H1 (cell line): Measurements from ENCODE around the gene LTB. TPM values are rescaled to one million over a fixed set of nuclear protein-coding genes. Genes with fewer than 3 reads are reported as not detected.
A peak's percentile ranks its signal among the peaks of the same experiment; 100 is the strongest.

Experiments
- CTCF ChIA-PET: fragments of 300-600 bp; sonication (Branson Sonifier 250); formaldehyde crosslinking; loops from one replicate; lab custom pipeline; 2021; ENCODE audit not compliant: partially characterized antibody; lab: Charles Lee
- POLR2A ChIA-PET: fragments of 300-600 bp; sonication (Branson Sonifier 250); formaldehyde crosslinking; loops from one replicate; lab custom pipeline; 2021; ENCODE audit warnings: inconsistent platforms; ENCODE audit not compliant: partially characterized antibody; lab: Charles Lee
- DNase-seq, 2 experiments: peaks; one replicate each; pipeline versions ENCODE4 v3.0.0 to v3.0.0-alpha.2; 2010 to 2022; ENCODE audit warnings: low spot score in 2 of 2, low read depth in 1 of 2, mixed read lengths in 1 of 2
- FAIRE-seq: peaks from 2 replicates; lab custom pipeline; 2011; peaks lifted over from hg19 to GRCh38; lab: Jason Lieb, UNC
- H2AFZ ChIP-seq: 2 replicates; pipeline ENCODE4 v1.8.1; 2012; ENCODE audit warnings: low read length, inconsistent platforms
- H2AK5ac ChIP-seq: 2 replicates; pipeline ENCODE4 v1.6.1; 2013; ENCODE audit warnings: low read depth, low read length
- H2BK120ac ChIP-seq: replicated peaks from 2 replicates; pipeline ENCODE3; 2013; ENCODE audit warnings: low read depth, low read length, inconsistent platforms
- H2BK12ac ChIP-seq: 2 replicates; pipeline ENCODE4 v1.6.1; 2013; ENCODE audit warnings: low read depth, low read length
- H2BK15ac ChIP-seq: 2 replicates; pipeline ENCODE4 v1.6.1; 2013; ENCODE audit warnings: low read length
- H2BK20ac ChIP-seq: 2 replicates; pipeline ENCODE4 v1.6.1; 2013; ENCODE audit warnings: low read length
- H2BK5ac ChIP-seq: 2 replicates; pipeline ENCODE4 v1.6.1; 2013; ENCODE audit warnings: low read depth, low read length
- H3K14ac ChIP-seq: 2 replicates; pipeline ENCODE4 v1.6.1; 2013; ENCODE audit warnings: inconsistent platforms; ENCODE audit not compliant: insufficient read length
- H3K18ac ChIP-seq: 2 replicates; pipeline ENCODE4 v1.6.1; 2013; ENCODE audit warnings: low read length; ENCODE audit errors: extremely low read depth
- H3K23ac ChIP-seq: 2 replicates; pipeline ENCODE4 v1.6.1; 2013; ENCODE audit warnings: inconsistent platforms; ENCODE audit not compliant: insufficient read length
- H3K23me2 ChIP-seq: 2 replicates; pipeline ENCODE4 v1.6.1; 2013; ENCODE audit warnings: low read depth, low read length
- H3K27ac ChIP-seq: 2 replicates; pipeline ENCODE4 v1.6.1; 2011; ENCODE audit warnings: low read depth, low read length, inconsistent platforms
- H3K27me3 ChIP-seq, 4 experiments: replicated peaks in 1 of 4; 1 replicate in 1 of 4; 2 replicates in 3 of 4; pipeline versions ENCODE4 v1.6.1 to v1.8.1; 2011 to 2013; ENCODE audit warnings: low read length in 3 of 4, mild to moderate bottlenecking in 3 of 4, inconsistent platforms in 2 of 4, mixed read lengths in 2 of 4, moderate library complexity in 1 of 4; ENCODE audit not compliant: control insufficient read depth in 3 of 4, insufficient read depth in 3 of 4; ENCODE audit errors: extremely low read depth in 1 of 4
- H3K36me3 ChIP-seq, 4 experiments: 2 replicates each; pipeline versions ENCODE4 v1.6.1 to v1.8.1; 2011 to 2013; ENCODE audit warnings: mild to moderate bottlenecking in 4 of 4, low read length in 3 of 4, moderate library complexity in 2 of 4, control low read depth in 1 of 4, inconsistent platforms in 1 of 4; ENCODE audit not compliant: insufficient read depth in 4 of 4, control insufficient read depth in 2 of 4
- H3K4ac ChIP-seq: replicated peaks from 2 replicates; pipeline ENCODE3; 2013; ENCODE audit warnings: low read length, low read depth, mixed read lengths, inconsistent platforms; ENCODE audit not compliant: insufficient read length
- H3K4me1 ChIP-seq, 4 experiments: replicated peaks in 1 of 4; 1 replicate in 1 of 4; 2 replicates in 3 of 4; pipeline versions ENCODE4 v1.6.1 to v1.8.1; 2011 to 2013; ENCODE audit warnings: low read length in 3 of 4, inconsistent platforms in 2 of 4, mixed read lengths in 1 of 4; ENCODE audit not compliant: insufficient read depth in 4 of 4, control insufficient read depth in 3 of 4
- H3K4me2 ChIP-seq, 2 experiments: 2 replicates each; pipeline versions ENCODE4 v1.6.1 to v1.8.1; 2011 to 2013; ENCODE audit warnings: low read depth in 2 of 2, low read length in 2 of 2, control low read depth in 1 of 2, inconsistent platforms in 1 of 2, mild to moderate bottlenecking in 1 of 2; ENCODE audit not compliant: insufficient read depth in 1 of 2
- H3K4me3 ChIP-seq, 4 experiments: fragments of 200-600, 300-600 bp in 1 of 4; sonication (generic), shearing (Covaris generic), sonication (Bioruptor Twin) in 1 of 4; 2 replicates each; pipeline versions ENCODE4 v1.5.1 to v1.8.1; 2011 to 2016; ENCODE audit warnings: low read length in 4 of 4, low read depth in 3 of 4, control low read depth in 2 of 4, inconsistent platforms in 2 of 4, mild to moderate bottlenecking in 2 of 4, mixed read lengths in 1 of 4, moderate library complexity in 1 of 4; ENCODE audit not compliant: insufficient read depth in 2 of 4; ENCODE audit errors: extremely low read depth in 1 of 4
- H3K56ac ChIP-seq: replicated peaks from 2 replicates; pipeline ENCODE3; 2013; ENCODE audit warnings: low read depth, mild to moderate bottlenecking, mixed read lengths, low read length, inconsistent platforms; ENCODE audit not compliant: insufficient read length
- H3K79me1 ChIP-seq: 2 replicates; pipeline ENCODE4 v1.6.1; 2013; ENCODE audit warnings: low read depth, low read length, control low read depth
- H3K79me2 ChIP-seq, 2 experiments: 2 replicates each; pipeline versions ENCODE4 v1.6.1 to v1.8.1; 2012 to 2013; ENCODE audit warnings: low read length in 2 of 2, mild to moderate bottlenecking in 2 of 2, inconsistent platforms in 1 of 2; ENCODE audit not compliant: insufficient read depth in 2 of 2, control insufficient read depth in 1 of 2
- H3K9ac ChIP-seq, 4 experiments: replicated peaks in 1 of 4; 1 replicate in 1 of 4; 2 replicates in 3 of 4; pipeline versions ENCODE4 v1.6.1 to v1.8.1; 2011 to 2013; ENCODE audit warnings: low read depth in 3 of 4, low read length in 3 of 4, control low read depth in 2 of 4, mild to moderate bottlenecking in 2 of 4, moderate library complexity in 2 of 4, inconsistent platforms in 1 of 4; ENCODE audit errors: extremely low read depth in 1 of 4
- H3K9me3 ChIP-seq, 2 experiments: 2 replicates each; pipeline versions ENCODE4 v1.6.1 to v1.8.1; 2012 to 2013; ENCODE audit warnings: mild to moderate bottlenecking in 2 of 2, moderate library complexity in 2 of 2, control low read depth in 1 of 2, inconsistent platforms in 1 of 2, low read depth in 1 of 2, low read length in 1 of 2, mixed read lengths in 1 of 2; ENCODE audit not compliant: insufficient read depth in 2 of 2
- H4K20me1 ChIP-seq, 2 experiments: replicated peaks in 1 of 2; 2 replicates each; pipeline versions ENCODE3 to v1.8.1; 2011 to 2013; ENCODE audit warnings: inconsistent platforms in 2 of 2, low read length in 2 of 2, mild to moderate bottlenecking in 1 of 2; ENCODE audit not compliant: insufficient read depth in 2 of 2, control insufficient read depth in 1 of 2
- H4K5ac ChIP-seq: 2 replicates; pipeline ENCODE4 v1.6.1; 2013; ENCODE audit warnings: low read length, low read depth, mixed read lengths, inconsistent platforms; ENCODE audit not compliant: insufficient read length
- H4K8ac ChIP-seq: 2 replicates; pipeline ENCODE4 v1.8.0; 2013; ENCODE audit warnings: mild to moderate bottlenecking, moderate library complexity, low read length, inconsistent platforms; ENCODE audit not compliant: insufficient read depth; ENCODE audit errors: extremely low read depth
- H4K91ac ChIP-seq: replicated peaks from 2 replicates; pipeline ENCODE3; 2013; ENCODE audit warnings: low read length, mixed read lengths, inconsistent platforms; ENCODE audit not compliant: insufficient read length
- POLR2A ChIP-seq, 2 experiments: IDR thresholded peaks; 1 replicate in 1 of 2; 2 replicates in 1 of 2; pipeline ENCODE4 v1.6.1; 2011; ENCODE audit warnings: low read depth in 2 of 2, low read length in 2 of 2, mild to moderate bottlenecking in 2 of 2; ENCODE audit errors: control extremely low read depth in 1 of 2
- SIX5 ChIP-seq: IDR thresholded peaks from 2 replicates; pipeline ENCODE4 v1.6.1; 2011; ENCODE audit warnings: mild to moderate bottlenecking, low read depth, low read length
- WGBS, 2 experiments: shearing (Covaris generic) in 1 of 2; methylation state at CpG; one replicate each; pipeline versions ENCODE4 v1.1.6 to v1.1.7; 2013 to 2015; ENCODE audit warnings: low lambda C conversion rate in 2 of 2, mixed read lengths in 2 of 2, inconsistent platforms in 1 of 2, low coverage in 1 of 2, missing lambda C conversion rate in 1 of 2; ENCODE audit not compliant: insufficient replicate concordance in 2 of 2, insufficient coverage in 1 of 2, insufficient read length in 1 of 2; ENCODE audit errors: extremely low coverage in 1 of 2, missing lambda C conversion rate in 1 of 2; 5-methylcytosine and 5-hydroxymethylcytosine counted together
- polyA plus RNA-seq, 7 experiments: library from polyadenylated mRNA; depleted of rRNA in 3 of 7; stranded (reverse) in 5 of 7; unstranded in 2 of 7; fragments of >200 nt in 5 of 7; fragments of 200-250 nt in 2 of 7; gene quantifications; 1 replicate in 5 of 7; 2 replicates in 1 of 7; 4 replicates in 1 of 7; pipeline versions ENCODE4 v1.2.1 to v1.2.3, GENCODE V29; 2011 to 2013; ENCODE audit warnings: missing spikeins in 2 of 7, mixed read lengths in 2 of 7
- total RNA-seq: library from RNA; stranded (reverse); fragmentation: NEBNext Ultra II Directional; extraction: Animal tissue kit (Norgen Biotek cat#: 25700); gene quantifications from 2 replicates; pipeline ENCODE4 v1.2.1, GENCODE V29; 2021

Gene LTB
- total and polyA plus RNA-seq, 2 of the 8 experiments (the other 6 are each of a cell fraction or from before 2014, with no cell fraction given) = 0.43 to 0.47 TPM

DNA sequence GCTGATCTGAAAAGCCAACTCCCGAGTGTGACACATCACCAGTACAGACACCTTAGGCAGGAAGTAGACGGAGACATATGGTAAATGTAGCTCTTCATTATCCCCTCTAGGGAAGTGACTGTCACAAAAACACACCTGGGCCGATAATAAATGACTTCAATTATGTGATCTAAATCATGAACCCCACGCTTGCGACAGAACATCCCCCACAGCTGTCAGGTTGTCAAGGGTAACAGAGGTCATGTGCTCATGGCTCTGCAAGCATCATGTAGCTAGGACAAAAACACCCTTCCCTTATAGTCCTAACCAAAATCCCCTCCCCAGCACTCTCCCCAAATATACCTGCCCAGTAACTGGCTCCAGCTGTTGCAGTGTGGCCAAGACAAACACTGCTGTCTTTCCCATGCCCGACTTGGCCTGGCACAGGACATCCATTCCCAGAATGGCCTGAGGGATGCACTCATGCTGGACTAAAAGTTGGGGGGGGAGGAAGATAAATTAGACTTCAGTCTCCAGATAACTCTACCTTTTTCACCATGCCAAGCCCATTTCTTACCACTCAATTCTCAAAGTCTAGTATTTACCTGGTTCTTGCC, 43.3 kb downstream of the LTB start:
- Histone ChIP-seq H2BK15ac (no peak overlapping the region), H4K8ac (no peak overlapping the region), H2AK5ac (no peak overlapping the region), H3K23me2 (peaks cover 5% of the 10 kb centered on the region), H3K79me1 (peaks cover 8% of the 10 kb centered on the region; the same call in 1 of the 2 replicates), H3K4me3 (peak overlapping the region in 2 of 4 experiments; percentile 75 to 95; a peak in 2 of 8 replicates), H4K5ac (no peak overlapping the region), H3K36me3 (peaks cover 50 to 67% (median 62%) of the 10 kb centered on the region in 4 experiments), H4K20me1 (peaks cover 37 to 39% of the 10 kb centered on the region in 2 experiments), H3K56ac (no peak overlapping the region), H3K9me3 (no peaks in the 10 kb centered on the region), H3K27ac (no peak overlapping the region), H2AFZ (no peak overlapping the region), H2BK12ac (no peak overlapping the region), H2BK120ac (no peak overlapping the region), H3K14ac (no peak overlapping the region), H3K18ac (no peak overlapping the region), H4K91ac (no peak overlapping the region), H3K79me2 (peaks cover 34 to 75% of the 10 kb centered on the region in 2 experiments), H2BK20ac (no peak overlapping the region), H3K27me3 (no peaks in the 10 kb centered on the region), H3K4ac (no peak overlapping the region), H2BK5ac (no peak overlapping the region), H3K23ac (no peak overlapping the region), H3K4me1 (peaks cover 2 to 13% (median 7%) of the 10 kb centered on the region in 4 experiments; a peak in 5 of 7 replicates), H3K9ac (no peak overlapping the region; a peak in 1 of 7 replicates), H3K4me2 (peak overlapping the region; percentile 71 to 86; a peak in 3 of 4 replicates)
- DNase-seq = no peak
- FAIRE-seq = no peak
- TF ChIP-seq POLR2A (IDR thresholded peaks at IDR 0.05; ENCODE audit: control extremely low read depth in 1 of 2, low read depth in 2 of 2, low read length in 2 of 2) = peak in 1 of 2 experiments; percentile 21; a peak in 1 of 3 replicates
- no peak for TF ChIP-seq SIX5
- ChIA-PET CTCF (interaction anchor here (0.9 to 24.7 kb wide), 5 partner anchors 9 to 125 kb away, joined by 3 to 613 read pairs (median 4); partner anchors contain the start of gene NCR3), POLR2A (interaction anchor here (1.0 to 18.4 kb wide), 18 partner anchors 4 to 164 kb away, joined by 3 to 428 read pairs (median 4); partner anchors contain the start of genes ABHD16A, ATP6V1G2, C6orf47 and CSNK2B)
- WGBS, 2 experiments = 90% methylated on average over 6 of the region's 6 CpGs; no CpG with 5 or more reads in 1 of the 2 experiments
